ENCODE results near the gene CCNJL. TPM values are rescaled to one million over a fixed set of nuclear protein-coding genes. Genes with fewer than 3 reads are reported as not detected.

The CCNJL gene
- total and polyA plus RNA-seq, 2 experiments from 2014 or later = 28.4 to 29.2 TPM

GRCh38 chr5:160259341-160259740, 53.0 kb downstream of the CCNJL start:
- ATAC-seq (no peak), DNase-seq (ENCODE audit: low spot score) (no peak)
- Histone ChIP-seq H3K4me3 (no peak overlapping the region), H3K27me3 (ENCODE audit: insufficient read depth) (no peaks in the 10 kb centered on the region), H3K36me3 (ENCODE audit: insufficient read depth) (peaks cover 21% of the 10 kb centered on the region), H2AFZ (no peak overlapping the region), H3K79me2 (replicated peaks; ENCODE audit: insufficient read depth) (peaks cover 9% of the 10 kb centered on the region; the same call in 1 of the 2 replicates), H3K4me1 (ENCODE audit: insufficient read depth) (peaks cover 5% of the 10 kb centered on the region; the same call in 1 of the 2 replicates), H3K27ac (ENCODE audit: low read depth) (no peak overlapping the region), H4K20me1 (replicated peaks; ENCODE audit: insufficient read depth) (0 out of 2 replicates have a peak, but pooled peaks cover 4% of the 10 kb centered on the region), H3K9me2 (ENCODE audit: insufficient read depth) (no peaks in the 10 kb centered on the region), H3F3A (replicated peaks; ENCODE audit: low read depth) (peaks cover 13% of the 10 kb centered on the region; the same call in 1 of the 2 replicates), H3K4me2 (no peak overlapping the region)
- H3K9me3 Mint-ChIP-seq = no peaks in the 10 kb centered on the region
- no peak for TF ChIP-seq CTCF (conservative IDR thresholded peaks at IDR 0.05; ENCODE audit: low read depth in 2 of 2)
- no peak for TF ChIP-seq EZH2 (IDR thresholded peaks at IDR 0.05; ENCODE audit: low read depth, unreplicated experiment)
- no peak for TF ChIP-seq JUNB (IDR thresholded peaks at IDR 0.05; ENCODE audit: unreplicated experiment)
- TF ChIP-seq REST (IDR thresholded peaks at IDR 0.05; ENCODE audit: unreplicated experiment) = no peak
- TF ChIP-seq, protein P1, sequence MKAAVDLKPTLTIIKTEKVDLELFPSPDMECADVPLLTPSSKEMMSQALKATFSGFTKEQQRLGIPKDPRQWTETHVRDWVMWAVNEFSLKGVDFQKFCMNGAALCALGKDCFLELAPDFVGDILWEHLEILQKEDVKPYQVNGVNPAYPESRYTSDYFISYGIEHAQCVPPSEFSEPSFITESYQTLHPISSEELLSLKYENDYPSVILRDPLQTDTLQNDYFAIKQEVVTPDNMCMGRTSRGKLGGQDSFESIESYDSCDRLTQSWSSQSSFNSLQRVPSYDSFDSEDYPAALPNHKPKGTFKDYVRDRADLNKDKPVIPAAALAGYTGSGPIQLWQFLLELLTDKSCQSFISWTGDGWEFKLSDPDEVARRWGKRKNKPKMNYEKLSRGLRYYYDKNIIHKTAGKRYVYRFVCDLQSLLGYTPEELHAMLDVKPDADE (IDR thresholded peaks at IDR 0.05) = no peak
- no peak for TF ChIP-seq STAT1 (IDR thresholded peaks at IDR 0.05; ENCODE audit: unreplicated experiment)
- TF ChIP-seq CREB1 (CRISPR knock-in tag; IDR thresholded peaks at IDR 0.05; ENCODE audit: low read depth) = no peak
- no peak for TF ChIP-seq POLR2AphosphoS5 (IDR thresholded peaks at IDR 0.05; ENCODE audit: low read depth)
- TF ChIP-seq ZNF114 (CRISPR knock-in tag; IDR thresholded peaks at IDR 0.05) = no peak
- TF ChIP-seq ZNF462 (CRISPR knock-in tag; IDR thresholded peaks at IDR 0.05) = no peak
- no peak for TF ChIP-seq ZNF331 (CRISPR knock-in tag; IDR thresholded peaks at IDR 0.05; ENCODE audit: low read depth)
- TF ChIP-seq NANOG (IDR thresholded peaks at IDR 0.05; ENCODE audit: borderline replicate concordance) = no peak
- TF ChIP-seq EZH2phosphoT487 (IDR thresholded peaks at IDR 0.05; ENCODE audit: unreplicated experiment) = no peak
- no peak overlapping the region for H3K4me3 Mint-ChIP-seq
- H3K27ac Mint-ChIP-seq = no peak overlapping the region; the same call in 1 of the 2 replicates
- peaks cover 39% of the 10 kb centered on the region for H3K4me1 Mint-ChIP-seq
- H3K27me3 Mint-ChIP-seq (ENCODE audit: insufficient read depth, low read depth, poor library complexity) = peaks cover 4% of the 10 kb centered on the region
- peaks cover 49% of the 10 kb centered on the region for H3K36me3 Mint-ChIP-seq (ENCODE audit: low read depth)
